ENCODE data around the gene TMEM184A.

TMEM184A gene

DNA sequence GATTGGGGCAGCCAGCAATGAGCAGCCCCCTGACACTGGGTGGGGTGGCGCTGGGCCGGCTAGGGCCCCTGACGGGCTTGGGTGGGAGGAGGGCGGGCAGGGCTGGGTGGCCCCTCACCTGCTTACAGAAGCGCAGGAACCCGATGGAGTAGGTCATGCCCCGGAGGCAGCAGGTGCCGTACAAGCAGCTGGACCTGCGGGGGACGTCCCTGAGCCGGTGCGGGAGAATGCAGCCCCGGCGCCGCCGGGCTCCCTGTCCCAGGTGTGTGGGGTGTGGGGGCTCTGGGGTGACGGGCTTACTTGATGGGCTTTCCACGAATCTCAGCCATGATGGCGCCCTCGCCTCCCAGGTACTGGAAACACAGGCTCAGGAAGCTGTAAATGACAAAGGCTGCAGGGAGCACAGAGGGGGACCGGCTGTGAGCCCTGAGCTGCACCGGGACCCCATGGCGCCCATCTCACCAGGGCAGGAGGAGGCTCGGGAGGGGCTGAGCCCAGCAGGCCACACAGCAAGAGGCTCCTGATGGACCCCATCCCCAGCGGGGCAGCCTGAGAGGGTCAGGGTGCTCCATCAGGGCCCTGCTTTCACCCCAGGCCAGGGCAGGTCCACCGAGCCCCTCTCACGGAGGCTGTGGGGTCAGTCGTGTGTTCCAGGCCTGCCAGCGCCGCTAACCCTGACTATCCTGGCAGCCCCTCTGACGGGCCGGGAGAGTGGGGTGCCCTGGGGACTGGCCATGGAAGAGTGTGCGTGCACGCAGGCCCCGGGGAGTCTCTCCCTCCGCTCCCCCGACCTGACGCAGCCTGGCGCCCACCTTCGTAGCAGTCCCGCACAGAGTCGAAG is 5.8 kb downstream of the TMEM184A start:
- no peak for DNase-seq

GRCh38 chr7:1549357-1550004 is 6.5 kb downstream of the TMEM184A start:
- no peak for DNase-seq

DNA sequence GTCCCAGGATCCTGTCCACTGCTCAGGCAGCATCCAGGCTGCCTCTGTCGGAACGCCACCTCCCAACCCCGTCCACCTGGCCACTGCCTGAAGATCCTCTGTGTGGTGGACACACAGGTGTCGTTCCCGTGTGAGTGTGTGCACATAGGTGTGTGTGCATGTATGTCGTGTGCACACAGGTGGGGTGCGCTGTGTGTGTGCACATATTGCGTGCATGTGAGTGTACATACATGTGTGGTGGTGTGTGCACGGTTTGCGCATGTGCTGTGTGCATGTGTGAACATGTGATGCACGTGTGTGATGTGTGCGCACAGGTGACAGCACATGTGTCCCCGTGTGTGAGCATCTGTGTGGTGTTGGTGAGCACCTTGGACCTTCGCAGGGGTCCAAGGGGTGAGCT is 7.1 kb downstream of the TMEM184A start:
- DNase-seq, result no peak

- DNase-seq, result peak in 1 of 5 experiments; percentile 34
Observed at GRCh38 chr7:1548438-1548831, 7.6 kb downstream of the TMEM184A start.

- DNase-seq, result no peak
Observed at GRCh38 chr7:1547777-1548437, 8.1 kb downstream of the TMEM184A start.

DNA sequence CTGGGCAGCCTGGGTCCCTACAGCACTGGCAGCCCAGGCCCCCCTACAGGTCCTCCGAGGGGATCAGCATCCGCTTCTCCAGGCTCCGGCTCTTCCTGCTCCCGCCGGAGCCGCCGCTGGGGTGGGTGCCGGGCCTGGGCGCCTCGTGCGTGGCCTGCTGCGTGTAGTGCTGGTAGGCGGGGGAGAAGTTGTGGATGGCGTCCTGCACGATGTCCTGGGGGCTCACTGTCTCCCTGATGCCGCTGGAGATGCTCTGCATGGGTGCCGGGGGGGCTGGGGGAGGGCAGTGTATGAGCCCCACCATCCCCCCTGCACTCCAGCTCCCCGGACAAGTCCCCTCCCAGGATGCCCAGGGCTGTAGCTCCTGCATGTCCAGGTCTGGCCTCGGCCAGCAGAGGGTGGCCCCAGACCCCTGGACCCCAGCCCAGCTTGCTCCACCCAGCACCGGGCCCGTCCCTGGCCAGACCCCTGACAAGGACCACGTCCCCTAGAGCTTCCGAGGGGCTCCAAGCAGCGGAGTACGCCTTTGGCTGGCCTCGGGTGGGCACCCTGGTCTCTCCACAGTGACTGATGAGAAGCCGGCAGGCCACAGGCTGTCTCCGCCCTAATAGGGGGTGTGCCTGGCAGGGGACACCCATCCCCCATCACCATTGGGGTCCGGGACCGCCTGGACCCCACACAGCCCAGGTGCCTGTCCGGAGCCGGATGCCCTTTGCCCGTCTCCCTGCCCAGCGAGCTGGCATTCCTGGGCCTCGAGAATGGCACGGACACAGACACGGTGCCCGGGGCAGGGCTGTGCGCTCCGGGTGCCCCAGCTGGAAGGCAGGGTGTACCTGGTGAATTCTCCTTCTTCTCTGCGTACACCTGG is 8.9 kb downstream of the TMEM184A start:
- DNase-seq, result no peak

DNA sequence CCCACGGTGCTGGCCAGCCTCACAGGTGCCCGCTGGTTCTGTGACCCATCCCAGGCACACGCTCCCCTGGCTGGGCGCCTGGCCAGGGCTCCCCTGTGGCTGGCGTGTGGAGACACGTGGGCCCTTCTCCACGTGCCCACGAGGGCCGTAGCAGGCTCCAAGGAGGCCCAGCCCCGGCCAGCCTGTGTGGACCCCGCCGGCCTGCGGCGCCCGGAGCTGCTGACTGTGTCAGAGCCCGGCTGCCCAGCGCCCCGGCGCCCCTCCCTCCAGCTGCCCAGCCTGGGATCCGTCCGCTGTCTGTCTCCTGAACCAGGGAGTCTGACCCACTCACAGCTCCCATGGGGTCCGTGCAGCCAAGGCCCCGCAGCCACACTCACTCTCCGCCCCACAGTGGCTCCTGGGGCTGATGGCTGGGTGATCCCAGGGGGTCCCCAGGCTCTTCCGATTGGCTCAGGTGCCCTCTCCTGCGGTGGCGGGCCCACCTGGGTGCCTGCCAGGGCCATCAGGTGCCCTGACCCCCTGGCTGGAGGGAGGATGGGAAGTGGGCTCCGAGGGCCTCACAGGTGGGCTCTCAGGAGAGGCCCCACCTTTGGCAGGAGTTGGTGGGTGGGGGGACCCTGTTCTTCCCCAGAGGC is 9.6 kb downstream of the TMEM184A start:
- DNase-seq, result no peak

- no peak for DNase-seq
Observed at GRCh38 chr7:1545417-1546246, 10.4 kb downstream of the TMEM184A start.

DNA sequence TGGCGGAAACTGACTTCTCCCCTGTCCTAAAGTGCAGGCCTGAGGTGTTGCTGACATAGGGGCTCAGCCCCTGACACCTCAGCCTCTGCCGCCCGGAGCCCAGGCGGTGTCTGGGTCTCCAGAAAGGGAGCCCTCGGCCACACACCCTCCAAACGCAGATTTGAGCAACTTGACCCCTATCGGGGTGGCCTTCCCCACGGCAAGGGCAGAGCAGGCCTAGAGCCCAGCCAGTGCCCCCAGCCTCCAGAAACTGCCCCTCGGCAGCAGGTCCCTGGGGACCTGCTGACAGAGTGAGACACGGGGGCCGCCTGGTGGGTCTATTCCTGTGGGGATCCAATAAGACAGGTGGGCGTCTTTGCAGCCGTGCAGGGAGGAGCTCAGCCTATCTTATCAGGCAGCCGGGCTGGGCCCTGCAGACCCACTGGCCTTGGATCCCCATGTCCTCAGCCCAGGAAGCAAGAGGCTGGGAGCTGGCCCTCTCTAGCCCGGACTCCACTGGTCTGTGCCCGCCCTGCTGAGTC is 11.0 kb downstream of the TMEM184A start:
- DNase-seq, result no peak

GRCh38 chr7:1544178-1544895 is 11.7 kb downstream of the TMEM184A start:
- no peak for DNase-seq

GRCh38 chr7:1543826-1544177 is 12.2 kb downstream of the TMEM184A start:
- DNase-seq, result no peak

DNA sequence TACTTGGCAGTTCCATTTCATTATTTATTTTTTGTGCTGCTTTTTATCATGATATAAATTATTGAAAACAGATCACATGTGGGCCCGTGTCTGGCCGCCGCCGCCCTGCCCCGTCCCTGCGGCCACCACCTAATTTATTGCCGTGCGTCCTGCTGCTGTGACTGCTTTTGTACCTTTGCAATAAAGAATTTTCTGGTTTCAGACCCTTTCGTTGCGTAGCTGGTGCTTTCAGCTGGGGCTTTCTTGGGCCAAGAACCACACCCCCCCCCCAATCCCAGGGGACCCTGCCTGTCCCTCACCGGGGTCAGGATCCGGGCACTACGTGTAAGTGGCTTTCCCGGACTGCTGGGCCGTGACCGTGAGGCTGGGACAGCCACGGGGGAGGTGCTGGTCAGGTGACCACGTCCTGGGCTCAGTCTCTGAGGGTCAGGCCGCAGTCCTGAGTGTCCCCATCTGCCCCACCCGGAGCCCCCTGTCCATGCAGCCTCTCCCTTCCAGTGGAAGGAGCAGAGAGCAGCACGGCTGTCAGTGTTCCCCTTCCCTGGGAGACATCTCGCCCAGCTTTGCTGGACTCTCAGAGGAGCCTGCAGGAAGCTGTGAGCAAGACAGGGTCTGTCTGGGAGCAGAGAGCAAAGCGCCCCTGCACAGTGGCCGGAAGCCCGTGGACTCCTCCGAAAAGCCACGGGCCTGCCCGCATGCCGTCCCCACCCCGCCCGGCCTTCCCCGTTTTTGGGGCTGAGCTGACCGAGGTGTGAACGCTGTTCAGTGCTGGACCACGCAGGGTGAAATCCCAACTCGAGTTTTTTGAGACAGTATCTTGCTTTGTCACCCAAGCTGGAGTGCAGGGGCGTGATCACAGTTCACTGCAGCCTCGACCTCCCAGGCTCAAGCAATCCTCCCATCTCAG is 12.9 kb downstream of the TMEM184A start:
- no peak for DNase-seq

- no peak for DNase-seq
Observed at GRCh38 chr7:1542329-1542728, 13.7 kb downstream of the TMEM184A start.

- DNase-seq, result no peak
Observed at GRCh38 chr7:1541431-1542162, 14.4 kb downstream of the TMEM184A start.

GRCh38 chr7:1540776-1541271 is 15.2 kb downstream of the TMEM184A start:
- DNase-seq, result no peak

- no peak for DNase-seq
Observed at GRCh38 chr7:1539882-1540775, 15.9 kb downstream of the TMEM184A start.

- DNase-seq, result no peak
Observed at GRCh38 chr7:1539181-1539881, 16.7 kb downstream of the TMEM184A start.
